CD4-positive, alpha-beta T cell (primary cell): ENCODE data around the gene MXD1. TPM values are rescaled to one million over a fixed set of nuclear protein-coding genes. Genes with fewer than 3 reads are reported as not detected.
A peak's percentile ranks its signal among the peaks of the same experiment; 100 is the strongest.

Experiments
- ATAC-seq: fragments of 200-7000 bp; cut with Tn5 transposase; one replicate; pipeline ENCODE4 v1.10.0; 2022; ENCODE audit warnings: mild to moderate bottlenecking; ENCODE audit not compliant: poor library complexity
- CTCF ChIA-PET: fragments of 350-600 bp; sonication (Branson Sonifier 250); formaldehyde crosslinking; loops from one replicate; lab custom pipeline; 2021; ENCODE audit warnings: antibody characterized with exemption, inconsistent platforms; lab: Charles Lee
- POLR2A ChIA-PET: fragments of 350-600 bp; sonication (Branson Sonifier 250); formaldehyde crosslinking; loops from one replicate; lab custom pipeline; 2021; ENCODE audit warnings: antibody characterized with exemption, inconsistent platforms; lab: Charles Lee
- DNase-seq, 14 experiments: peaks; one replicate each; pipeline ENCODE4 v3.0.0-alpha.2; 2013 to 2020; ENCODE audit warnings: mixed read lengths in 2 of 14
- H3K27ac ChIP-seq, 2 donors: one replicate each; pipeline versions ENCODE4 v1.5.1 to v1.7.0; 2013; ENCODE audit warnings: low read length in 2 of 2, low read depth in 1 of 2, mild to moderate bottlenecking in 1 of 2
- H3K27me3 ChIP-seq, 2 experiments: 1 replicate in 1 of 2; 2 replicates in 1 of 2; pipeline versions ENCODE4 v1.6.1 to v1.7.0; 2013; ENCODE audit warnings: low read length in 2 of 2, control low read depth in 1 of 2, mild to moderate bottlenecking in 1 of 2, moderate library complexity in 1 of 2; ENCODE audit not compliant: insufficient read depth in 2 of 2, control insufficient read depth in 1 of 2
- H3K36me3 ChIP-seq: one replicate; pipeline ENCODE4 v1.6.1; 2013; ENCODE audit warnings: low read length, control low read depth; ENCODE audit not compliant: insufficient read depth
- H3K4me1 ChIP-seq: one replicate; pipeline ENCODE4 v1.6.1; 2013; ENCODE audit warnings: low read length, control low read depth; ENCODE audit not compliant: insufficient read depth
- H3K4me3 ChIP-seq: one replicate; pipeline ENCODE4 v1.5.1; 2013; ENCODE audit warnings: mild to moderate bottlenecking, low read length, moderate library complexity
- H3K9me3 ChIP-seq, 2 experiments: 1 replicate in 1 of 2; 2 replicates in 1 of 2; pipeline versions ENCODE4 v1.6.1 to v1.7.0; 2013; ENCODE audit warnings: low read length in 2 of 2, mild to moderate bottlenecking in 2 of 2, control low read depth in 1 of 2, moderate library complexity in 1 of 2; ENCODE audit not compliant: control insufficient read depth in 1 of 2, insufficient read depth in 1 of 2
- H3K27ac Mint-ChIP-seq: one replicate; pipeline ENCODE4 v1.8.0; 2020; ENCODE audit warnings: mixed read lengths
- H3K27me3 Mint-ChIP-seq: one replicate; pipeline ENCODE4 v1.8.0; 2021; ENCODE audit warnings: mixed read lengths
- H3K36me3 Mint-ChIP-seq: one replicate; pipeline ENCODE4 v1.8.0; 2021; ENCODE audit warnings: low read depth, mixed read lengths
- H3K4me1 Mint-ChIP-seq: one replicate; pipeline ENCODE4 v1.8.0; 2021; ENCODE audit warnings: low read depth, mixed read lengths
- H3K4me3 Mint-ChIP-seq: one replicate; pipeline ENCODE4 v1.8.0; 2020; ENCODE audit warnings: mild to moderate bottlenecking, mixed read lengths
- H3K9me3 Mint-ChIP-seq: one replicate; pipeline ENCODE4 v1.8.0; 2020; ENCODE audit warnings: mixed read lengths
- intact Hi-C, 2 experiments: fragments of 100-400 bp; cut with DNase I in 1 of 2; cut with micrococcal nuclease in 1 of 2; formaldehyde crosslinking; loops; one replicate each; pipeline versions ENCODE4 v1.15.1 to v1.9.0; 2023 to 2025; cut with DNase I, micrococcal nuclease
- total RNA-seq, 174 experiments: library from RNA in 2 of 174; stranded (reverse) in 2 of 174; gene quantifications; one replicate each; pipeline ENCODE4 v1.2.3 and lab custom pipeline; 2021 to 2026
- TF ChIP-seq, protein P1 (sequence below): fragments of 200-600 bp; IDR thresholded peaks from one replicate; pipeline ENCODE4 v1.8.0; 2022; ENCODE audit warnings: antibody characterized with exemption, mild to moderate bottlenecking

The MXD1 gene
- total RNA-seq, 2 experiments from 2014 or later = 43.5 to 45.3 TPM

- no peaks in the 10 kb centered on the region for H3K9me3 Mint-ChIP-seq
- Histone ChIP-seq H3K27ac (no peak overlapping the region), H3K9me3 (no peaks in the 10 kb centered on the region), H3K4me3 (no peak overlapping the region), H3K4me1 (peaks cover 4% of the 10 kb centered on the region), H3K36me3 (no peaks in the 10 kb centered on the region), H3K27me3 (no peaks in the 10 kb centered on the region)
- no peak for DNase-seq
- no peaks in the 10 kb centered on the region for H3K36me3 Mint-ChIP-seq
- TF ChIP-seq, protein P1, sequence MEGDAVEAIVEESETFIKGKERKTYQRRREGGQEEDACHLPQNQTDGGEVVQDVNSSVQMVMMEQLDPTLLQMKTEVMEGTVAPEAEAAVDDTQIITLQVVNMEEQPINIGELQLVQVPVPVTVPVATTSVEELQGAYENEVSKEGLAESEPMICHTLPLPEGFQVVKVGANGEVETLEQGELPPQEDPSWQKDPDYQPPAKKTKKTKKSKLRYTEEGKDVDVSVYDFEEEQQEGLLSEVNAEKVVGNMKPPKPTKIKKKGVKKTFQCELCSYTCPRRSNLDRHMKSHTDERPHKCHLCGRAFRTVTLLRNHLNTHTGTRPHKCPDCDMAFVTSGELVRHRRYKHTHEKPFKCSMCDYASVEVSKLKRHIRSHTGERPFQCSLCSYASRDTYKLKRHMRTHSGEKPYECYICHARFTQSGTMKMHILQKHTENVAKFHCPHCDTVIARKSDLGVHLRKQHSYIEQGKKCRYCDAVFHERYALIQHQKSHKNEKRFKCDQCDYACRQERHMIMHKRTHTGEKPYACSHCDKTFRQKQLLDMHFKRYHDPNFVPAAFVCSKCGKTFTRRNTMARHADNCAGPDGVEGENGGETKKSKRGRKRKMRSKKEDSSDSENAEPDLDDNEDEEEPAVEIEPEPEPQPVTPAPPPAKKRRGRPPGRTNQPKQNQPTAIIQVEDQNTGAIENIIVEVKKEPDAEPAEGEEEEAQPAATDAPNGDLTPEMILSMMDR = no peak
- intact Hi-C loops = no loop called here
- H3K27me3 Mint-ChIP-seq = peaks cover 8% of the 10 kb centered on the region
- ATAC-seq = no peak
- CTCF ChIA-PET = no interaction called here
- H3K4me3 Mint-ChIP-seq = no peak overlapping the region
- POLR2A ChIA-PET = no interaction called here
- no peaks in the 10 kb centered on the region for H3K4me1 Mint-ChIP-seq
- no peak overlapping the region for H3K27ac Mint-ChIP-seq
These were observed 44.5 kb downstream of the MXD1 start for GRCh38 chr2:69959425-69959824.

GRCh38 chr2:69960821-69961220 is 45.9 kb downstream of the MXD1 start:
- no peak overlapping the region for H3K4me3 ChIP-seq
- no peak overlapping the region for H3K4me3 Mint-ChIP-seq
- ATAC-seq = no peak
- intact Hi-C loops = no loop called here
- ChIA-PET CTCF (no interaction called here), POLR2A (interaction anchor here (0.6 to 1.0 kb wide), 2 partner anchors 22 to 46 kb away, joined by 3 read pairs; partner anchors contain the start of gene MXD1)
- no peaks in the 10 kb centered on the region for H3K36me3 Mint-ChIP-seq
- peaks cover 8% of the 10 kb centered on the region for H3K27me3 Mint-ChIP-seq
- H3K9me3 Mint-ChIP-seq = no peaks in the 10 kb centered on the region
- no peaks in the 10 kb centered on the region for H3K9me3 ChIP-seq
- peak in 1 of 14 experiments; percentile 4 for DNase-seq
- H3K27ac ChIP-seq = no peak overlapping the region
- no peaks in the 10 kb centered on the region for H3K4me1 Mint-ChIP-seq
- TF ChIP-seq, protein P1 = no peak
- no peaks in the 10 kb centered on the region for H3K36me3 ChIP-seq
- H3K27ac Mint-ChIP-seq = no peak overlapping the region
- H3K4me1 ChIP-seq = peaks cover 9% of the 10 kb centered on the region
- no peaks in the 10 kb centered on the region for H3K27me3 ChIP-seq

- Mint-ChIP-seq H3K36me3 (no peaks in the 10 kb centered on the region), H3K9me3 (no peaks in the 10 kb centered on the region), H3K27ac (no peak within 1 kb of the TSS), H3K4me1 (no peaks in the 10 kb centered on the region), H3K27me3 (peaks cover 8% of the 10 kb centered on the region), H3K4me3 (no peak within 1 kb of the TSS)
- Histone ChIP-seq H3K9me3 (no peaks in the 10 kb centered on the region), H3K27ac (no peak within 1 kb of the TSS), H3K27me3 (no peaks in the 10 kb centered on the region), H3K4me1 (peaks cover 9% of the 10 kb centered on the region), H3K4me3 (no peak within 1 kb of the TSS), H3K36me3 (no peaks in the 10 kb centered on the region)
- intact Hi-C loops = no loop called here
- DNase-seq (peak in 1 of 14 experiments; percentile 22), ATAC-seq (no peak)
- TF ChIP-seq, protein P1 = no peak
- ChIA-PET CTCF (no interaction called here), POLR2A (interaction anchor here (1.0 kb wide), 1 partner anchor 46 kb away, joined by 3 read pairs; the partner anchor contains the start of gene MXD1)
These were observed 46.6 kb downstream of the MXD1 start, which contains the start of gene ASPRV1 for GRCh38 chr2:69961496-69961895. Gene ASPRV1 (minus strand): TSS chr2:69961631. CDS start chr2:69961436, 195 bp downstream.
